ENCODE results near the gene CCDC92B. TPM values are rescaled to one million over a fixed set of nuclear protein-coding genes. Genes with fewer than 3 reads are reported as not detected.
A peak's percentile ranks its signal among the peaks of the same experiment; 100 is the strongest.

Gene CCDC92B
- polyA plus RNA-seq, 1 of the 3 experiments (the other 2 are of a cell fraction) = 0.07 TPM

DNA sequence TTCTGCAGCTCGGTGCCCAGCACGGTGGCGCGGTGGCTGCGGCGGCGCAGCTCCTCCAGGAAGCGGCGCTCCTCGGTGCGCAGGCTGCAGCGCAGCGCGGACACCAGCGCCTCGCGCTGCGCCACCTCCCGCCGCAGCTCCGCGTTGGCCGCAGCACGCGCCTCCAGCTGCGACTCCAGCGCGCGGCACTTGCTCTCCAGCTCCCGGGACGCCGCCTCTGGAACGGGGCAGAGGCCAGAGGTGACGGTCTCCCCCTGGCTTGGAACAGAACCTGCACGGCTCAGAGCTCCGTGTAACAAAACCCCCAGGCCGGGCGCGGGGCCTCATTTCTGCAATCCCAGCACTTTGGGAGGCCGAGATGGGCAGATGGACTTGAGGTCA is 24.7 kb downstream of the CCDC92B start (continued):
- TF ChIP-seq, protein P1, sequence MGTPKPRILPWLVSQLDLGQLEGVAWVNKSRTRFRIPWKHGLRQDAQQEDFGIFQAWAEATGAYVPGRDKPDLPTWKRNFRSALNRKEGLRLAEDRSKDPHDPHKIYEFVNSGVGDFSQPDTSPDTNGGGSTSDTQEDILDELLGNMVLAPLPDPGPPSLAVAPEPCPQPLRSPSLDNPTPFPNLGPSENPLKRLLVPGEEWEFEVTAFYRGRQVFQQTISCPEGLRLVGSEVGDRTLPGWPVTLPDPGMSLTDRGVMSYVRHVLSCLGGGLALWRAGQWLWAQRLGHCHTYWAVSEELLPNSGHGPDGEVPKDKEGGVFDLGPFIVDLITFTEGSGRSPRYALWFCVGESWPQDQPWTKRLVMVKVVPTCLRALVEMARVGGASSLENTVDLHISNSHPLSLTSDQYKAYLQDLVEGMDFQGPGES (IDR thresholded peaks at IDR 0.05; ENCODE audit: low read depth, low read length) = no peak
- TF ChIP-seq TAF1 (IDR thresholded peaks at IDR 0.05; ENCODE audit: borderline replicate concordance, low read depth, low read length) (no peak), FOXM1 (IDR thresholded peaks at IDR 0.05; ENCODE audit: low read depth) (no peak), RAD21 (IDR thresholded peaks at IDR 0.05; ENCODE audit: low read length) (no peak), TCF12 (IDR thresholded peaks at IDR 0.05) (no peak)
- TF ChIP-seq, protein P2, sequence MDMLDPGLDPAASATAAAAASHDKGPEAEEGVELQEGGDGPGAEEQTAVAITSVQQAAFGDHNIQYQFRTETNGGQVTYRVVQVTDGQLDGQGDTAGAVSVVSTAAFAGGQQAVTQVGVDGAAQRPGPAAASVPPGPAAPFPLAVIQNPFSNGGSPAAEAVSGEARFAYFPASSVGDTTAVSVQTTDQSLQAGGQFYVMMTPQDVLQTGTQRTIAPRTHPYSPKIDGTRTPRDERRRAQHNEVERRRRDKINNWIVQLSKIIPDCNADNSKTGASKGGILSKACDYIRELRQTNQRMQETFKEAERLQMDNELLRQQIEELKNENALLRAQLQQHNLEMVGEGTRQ (IDR thresholded peaks at IDR 0.05; ENCODE audit: borderline replicate concordance, low read depth, low read length) = no peak
- TF ChIP-seq, protein P3, sequence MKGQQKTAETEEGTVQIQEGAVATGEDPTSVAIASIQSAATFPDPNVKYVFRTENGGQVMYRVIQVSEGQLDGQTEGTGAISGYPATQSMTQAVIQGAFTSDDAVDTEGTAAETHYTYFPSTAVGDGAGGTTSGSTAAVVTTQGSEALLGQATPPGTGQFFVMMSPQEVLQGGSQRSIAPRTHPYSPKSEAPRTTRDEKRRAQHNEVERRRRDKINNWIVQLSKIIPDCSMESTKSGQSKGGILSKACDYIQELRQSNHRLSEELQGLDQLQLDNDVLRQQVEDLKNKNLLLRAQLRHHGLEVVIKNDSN (IDR thresholded peaks at IDR 0.05; ENCODE audit: borderline replicate concordance, low read depth) = no peak

DNA sequence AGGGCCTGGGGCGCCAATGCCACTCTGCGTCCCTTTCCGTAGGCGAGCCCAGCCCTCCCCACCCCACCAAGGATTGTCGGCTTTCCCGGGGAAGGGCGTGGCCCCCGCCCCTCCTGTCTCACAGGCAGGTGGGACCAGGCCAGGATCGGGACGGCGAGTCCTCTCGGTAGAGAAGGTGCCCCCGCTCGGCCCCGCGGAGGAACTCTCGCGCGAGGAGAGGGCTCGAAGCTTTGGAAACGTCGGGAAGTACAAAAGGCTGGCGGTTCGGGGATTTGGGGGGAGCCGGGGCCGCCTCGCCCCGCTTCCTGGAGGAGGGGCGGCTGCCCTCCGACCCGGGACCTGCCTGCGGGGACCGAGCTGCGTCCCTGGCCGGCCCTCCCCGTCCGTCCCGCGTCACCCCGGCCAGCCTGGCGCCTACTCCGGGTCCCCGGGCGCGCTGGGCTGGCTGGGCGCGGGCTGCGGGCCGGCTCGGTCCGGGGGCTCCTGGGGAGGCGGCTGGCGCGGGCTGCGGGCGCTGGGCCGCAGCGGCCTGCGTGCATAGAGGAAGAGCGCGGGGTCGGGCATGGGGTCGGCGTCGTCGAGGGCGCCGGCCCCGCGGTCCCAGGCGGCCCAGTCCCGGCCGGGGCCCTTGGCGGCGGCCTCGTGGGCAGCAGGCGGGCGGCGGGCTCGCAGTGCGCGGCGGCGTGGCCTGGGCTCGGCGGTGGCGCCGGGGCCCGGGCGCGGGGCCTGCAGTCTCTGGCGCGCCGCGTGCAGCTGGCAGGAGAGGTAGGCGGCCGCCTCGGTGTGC is 25.3 kb downstream of the CCDC92B start:
- ChIA-PET POLR2A (no interaction called here), CTCF (no interaction called here)
- Histone ChIP-seq H2AFZ (ENCODE audit: low read depth) (no peak overlapping the region), H3F3A (replicated peaks; ENCODE audit: insufficient read depth) (no peaks in the 10 kb centered on the region), H3K27ac (ENCODE audit: low read depth in 2 of 2, low read length in 1 of 2) (no peak overlapping the region), H3K9me2 (no peaks in the 10 kb centered on the region), H3K27me3 (ENCODE audit: insufficient read depth) (no peaks in the 10 kb centered on the region), H3K79me2 (ENCODE audit: insufficient read depth) (no peaks in the 10 kb centered on the region), H3K9ac (no peak overlapping the region), H3K4me1 (ENCODE audit: control insufficient read depth in 1 of 2, insufficient read depth in 2 of 2, low read depth in 1 of 2, low read length in 1 of 2) (no peaks in the 10 kb centered on the region), H3K4me2 (no peak overlapping the region), H3K9me3 (no peaks in the 10 kb centered on the region), H3K4me3 (ENCODE audit: low read depth in 2 of 2, low read length in 1 of 2) (no peak overlapping the region), H4K20me1 (ENCODE audit: insufficient read depth) (no peaks in the 10 kb centered on the region), H3K36me3 (replicated peaks in 1 of 2; ENCODE audit: control insufficient read depth in 1 of 2, insufficient read depth in 2 of 2, low read length in 1 of 2) (no peaks in the 10 kb centered on the region)
- no peak for TF ChIP-seq RFX5 (IDR thresholded peaks at IDR 0.05; ENCODE audit: low read length)
- TF ChIP-seq EP300 (IDR thresholded peaks at IDR 0.05; ENCODE audit: borderline replicate concordance in 1 of 2, low read depth in 1 of 2, low read length in 1 of 2) = no peak
- no peak for TF ChIP-seq SIN3A (IDR thresholded peaks at IDR 0.05; ENCODE audit: borderline replicate concordance, low read depth, low read length)
- no peak for TF ChIP-seq CHD2 (IDR thresholded peaks at IDR 0.05; ENCODE audit: low read length, partially characterized antibody)
- no peak for TF ChIP-seq POLR2AphosphoS5 (IDR thresholded peaks at IDR 0.05; ENCODE audit: low read depth, low read length)
- TF ChIP-seq, protein P4, sequence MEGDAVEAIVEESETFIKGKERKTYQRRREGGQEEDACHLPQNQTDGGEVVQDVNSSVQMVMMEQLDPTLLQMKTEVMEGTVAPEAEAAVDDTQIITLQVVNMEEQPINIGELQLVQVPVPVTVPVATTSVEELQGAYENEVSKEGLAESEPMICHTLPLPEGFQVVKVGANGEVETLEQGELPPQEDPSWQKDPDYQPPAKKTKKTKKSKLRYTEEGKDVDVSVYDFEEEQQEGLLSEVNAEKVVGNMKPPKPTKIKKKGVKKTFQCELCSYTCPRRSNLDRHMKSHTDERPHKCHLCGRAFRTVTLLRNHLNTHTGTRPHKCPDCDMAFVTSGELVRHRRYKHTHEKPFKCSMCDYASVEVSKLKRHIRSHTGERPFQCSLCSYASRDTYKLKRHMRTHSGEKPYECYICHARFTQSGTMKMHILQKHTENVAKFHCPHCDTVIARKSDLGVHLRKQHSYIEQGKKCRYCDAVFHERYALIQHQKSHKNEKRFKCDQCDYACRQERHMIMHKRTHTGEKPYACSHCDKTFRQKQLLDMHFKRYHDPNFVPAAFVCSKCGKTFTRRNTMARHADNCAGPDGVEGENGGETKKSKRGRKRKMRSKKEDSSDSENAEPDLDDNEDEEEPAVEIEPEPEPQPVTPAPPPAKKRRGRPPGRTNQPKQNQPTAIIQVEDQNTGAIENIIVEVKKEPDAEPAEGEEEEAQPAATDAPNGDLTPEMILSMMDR (IDR thresholded peaks at IDR 0.05) = no peak
- no peak for TF ChIP-seq FOXM1 (IDR thresholded peaks at IDR 0.05; ENCODE audit: low read depth)
- WGBS (ENCODE audit: low lambda C conversion rate) = 90% methylated on average over 52 of the region's 98 CpGs
- DNase-seq = peak; percentile 34

Data from SK-N-SH (cell line).